ENCODE data around the gene FAM83C. TPM values are rescaled to one million over a fixed set of nuclear protein-coding genes. Genes with fewer than 3 reads are reported as not detected.
A peak's percentile ranks its signal among the peaks of the same experiment; 100 is the strongest.

The FAM83C gene
- polyA plus RNA-seq, 3 donors: not detected

DNA sequence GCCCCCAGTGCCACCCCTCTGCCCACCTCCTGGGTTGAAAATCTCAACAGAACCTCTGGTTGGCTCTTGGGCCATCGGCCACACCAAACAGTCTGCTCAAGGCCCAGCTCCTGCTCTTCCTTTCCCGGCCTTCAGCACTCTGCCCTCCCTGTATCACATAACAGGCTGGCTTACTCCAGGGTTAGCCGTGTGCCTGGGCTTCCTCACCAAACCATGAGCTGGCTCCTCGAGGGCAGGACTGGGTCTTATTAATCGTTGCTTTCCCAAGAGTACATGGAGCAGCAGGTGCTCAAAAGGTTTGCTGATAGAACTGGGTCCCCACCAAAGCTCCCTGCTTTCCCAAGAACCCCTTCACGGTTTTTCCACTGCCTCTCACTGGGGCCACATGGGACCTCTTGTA lies 12.7 kb upstream of the FAM83C start:
- no peaks in the 10 kb centered on the region for H4K20me1 ChIP-seq (ENCODE audit: insufficient read depth, low read length)
- H3K4me1 ChIP-seq (ENCODE audit: control insufficient read depth in 1 of 2, insufficient read depth in 2 of 2, low read length in 2 of 2): no peaks in the 10 kb centered on the region
- no peak overlapping the region for H3K9ac ChIP-seq (ENCODE audit: insufficient read depth, low read length, poor library complexity, severe bottlenecking)
- no peaks in the 10 kb centered on the region for H3K27me3 ChIP-seq (ENCODE audit: control insufficient read depth in 2 of 2, insufficient read depth in 2 of 2, low read length in 2 of 2)
- H3K9me3 Mint-ChIP-seq: no peaks in the 10 kb centered on the region
- H3K4me3 Mint-ChIP-seq: no peak overlapping the region
- H3K27ac ChIP-seq (ENCODE audit: low read depth in 1 of 2, low read length in 2 of 2): no peak overlapping the region
- H3K4me2 ChIP-seq (replicated peaks; ENCODE audit: extremely low read depth, low read length, poor library complexity, severe bottlenecking): no peak overlapping the region
- H3K36me3 ChIP-seq (replicated peaks in 1 of 2; ENCODE audit: control insufficient read depth in 1 of 2, insufficient read depth in 2 of 2, low read length in 2 of 2): peaks cover 2 to 45% of the 10 kb centered on the region in 2 donors
- DNase-seq: no peak
- no peak overlapping the region for H2AFZ ChIP-seq (ENCODE audit: insufficient read depth, low read depth, low read length, poor library complexity, severe bottlenecking)
- H3K9me3 ChIP-seq (replicated peaks in 1 of 2; ENCODE audit: control insufficient read depth in 1 of 2, insufficient read depth in 1 of 2, low read length in 2 of 2): no peaks in the 10 kb centered on the region
- intact Hi-C loops (cut with micrococcal nuclease): loop anchor here (5.0 to 10.0 kb wide), 2 partner anchors 140 to 142 kb away; no protein-coding TSS in a partner anchor
- TF ChIP-seq, protein P1, sequence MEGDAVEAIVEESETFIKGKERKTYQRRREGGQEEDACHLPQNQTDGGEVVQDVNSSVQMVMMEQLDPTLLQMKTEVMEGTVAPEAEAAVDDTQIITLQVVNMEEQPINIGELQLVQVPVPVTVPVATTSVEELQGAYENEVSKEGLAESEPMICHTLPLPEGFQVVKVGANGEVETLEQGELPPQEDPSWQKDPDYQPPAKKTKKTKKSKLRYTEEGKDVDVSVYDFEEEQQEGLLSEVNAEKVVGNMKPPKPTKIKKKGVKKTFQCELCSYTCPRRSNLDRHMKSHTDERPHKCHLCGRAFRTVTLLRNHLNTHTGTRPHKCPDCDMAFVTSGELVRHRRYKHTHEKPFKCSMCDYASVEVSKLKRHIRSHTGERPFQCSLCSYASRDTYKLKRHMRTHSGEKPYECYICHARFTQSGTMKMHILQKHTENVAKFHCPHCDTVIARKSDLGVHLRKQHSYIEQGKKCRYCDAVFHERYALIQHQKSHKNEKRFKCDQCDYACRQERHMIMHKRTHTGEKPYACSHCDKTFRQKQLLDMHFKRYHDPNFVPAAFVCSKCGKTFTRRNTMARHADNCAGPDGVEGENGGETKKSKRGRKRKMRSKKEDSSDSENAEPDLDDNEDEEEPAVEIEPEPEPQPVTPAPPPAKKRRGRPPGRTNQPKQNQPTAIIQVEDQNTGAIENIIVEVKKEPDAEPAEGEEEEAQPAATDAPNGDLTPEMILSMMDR (IDR thresholded peaks at IDR 0.05): no peak
- H3K4me1 Mint-ChIP-seq: peaks cover 8% of the 10 kb centered on the region
- peak overlapping the region in 3 of 7 donors; percentile 22 to 46 (median 32) for H3K27ac Mint-ChIP-seq
- peaks cover 0 to 2% (median 2%) of the 10 kb centered on the region in 3 donors for H3K27me3 Mint-ChIP-seq (ENCODE audit: low read depth in 3 of 3)
- H3K79me2 ChIP-seq (ENCODE audit: insufficient read depth, low read length): no peaks in the 10 kb centered on the region
- WGBS (ENCODE audit: insufficient coverage): over 99% methylated on average over 6 of the region's 6 CpGs
- peaks cover 31 to 40% of the 10 kb centered on the region in 2 donors for H3K36me3 Mint-ChIP-seq
- no peak overlapping the region for H3K4me3 ChIP-seq (replicated peaks in 1 of 3; ENCODE audit: low read depth in 2 of 3, low read length in 3 of 3)

DNA sequence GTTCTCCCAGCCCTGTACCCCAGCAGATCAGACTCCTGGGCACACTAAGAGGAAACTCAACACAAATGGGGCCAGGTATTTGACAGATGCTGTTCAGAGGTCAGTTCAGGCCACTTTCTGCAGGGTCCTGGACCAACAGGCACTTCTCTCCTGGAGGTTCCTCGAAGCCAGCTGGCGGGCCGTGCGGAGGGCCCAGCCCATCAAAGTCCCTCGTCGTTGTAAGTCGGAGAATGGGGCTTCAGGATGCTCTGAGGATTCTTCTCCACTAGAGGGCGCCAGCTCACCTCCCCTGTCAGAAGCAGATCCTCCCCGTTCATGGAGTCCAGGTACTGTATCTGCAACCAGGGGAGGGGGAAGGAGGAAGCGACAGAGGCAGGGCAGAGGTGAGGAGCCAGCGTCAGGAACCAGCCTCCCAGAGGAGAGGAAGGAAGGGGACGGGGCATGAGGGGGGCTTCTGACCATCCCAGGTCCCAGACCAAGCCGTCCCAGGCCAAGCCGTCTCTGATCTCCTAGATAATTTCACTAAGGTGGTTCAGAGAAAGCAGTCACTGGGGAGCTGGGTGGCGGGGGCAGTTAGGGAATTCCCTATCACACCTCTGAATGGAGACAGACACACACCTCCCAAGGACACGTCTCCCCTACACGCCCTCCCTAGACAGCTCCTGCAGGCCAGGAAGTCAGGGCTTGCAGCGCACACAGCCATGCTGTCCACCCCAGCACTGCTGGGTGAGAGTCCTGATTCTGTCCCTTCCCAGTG lies 11.7 kb upstream of the FAM83C start:
- peaks cover 29 to 34% of the 10 kb centered on the region in 2 donors for H3K36me3 Mint-ChIP-seq
- H3K4me1 Mint-ChIP-seq: peaks cover 13% of the 10 kb centered on the region
- peaks cover 2 to 45% of the 10 kb centered on the region in 2 donors for H3K36me3 ChIP-seq (replicated peaks in 1 of 2; ENCODE audit: control insufficient read depth in 1 of 2, insufficient read depth in 2 of 2, low read length in 2 of 2)
- H3K27ac ChIP-seq (ENCODE audit: low read depth in 1 of 2, low read length in 2 of 2): no peak overlapping the region
- no peaks in the 10 kb centered on the region for H3K27me3 ChIP-seq (ENCODE audit: control insufficient read depth in 2 of 2, insufficient read depth in 2 of 2, low read length in 2 of 2)
- H2AFZ ChIP-seq (ENCODE audit: insufficient read depth, low read depth, low read length, poor library complexity, severe bottlenecking): no peak overlapping the region
- no peaks in the 10 kb centered on the region for H4K20me1 ChIP-seq (ENCODE audit: insufficient read depth, low read length)
- H3K4me1 ChIP-seq (ENCODE audit: control insufficient read depth in 1 of 2, insufficient read depth in 2 of 2, low read length in 2 of 2): no peaks in the 10 kb centered on the region
- no peak overlapping the region for H3K9ac ChIP-seq (ENCODE audit: insufficient read depth, low read length, poor library complexity, severe bottlenecking)
- peaks cover 0 to under 1% (median 0%) of the 10 kb centered on the region in 7 donors for H3K9me3 Mint-ChIP-seq
- no peak overlapping the region for H3K4me3 Mint-ChIP-seq
- intact Hi-C loops (cut with micrococcal nuclease): loop anchor here (5.0 to 10.0 kb wide), 2 partner anchors 141 to 143 kb away; no protein-coding TSS in a partner anchor
- H3K4me2 ChIP-seq (replicated peaks; ENCODE audit: extremely low read depth, low read length, poor library complexity, severe bottlenecking): no peak overlapping the region
- peaks cover 0 to 2% (median 2%) of the 10 kb centered on the region in 3 donors for H3K27me3 Mint-ChIP-seq (ENCODE audit: low read depth in 3 of 3)
- peak overlapping the region in 1 of 7 donors; percentile 14 for H3K27ac Mint-ChIP-seq
- TF ChIP-seq, protein P1 (IDR thresholded peaks at IDR 0.05): peak; percentile 92
- peak; percentile 66 to 80 (median 73) for DNase-seq
- H3K4me3 ChIP-seq (replicated peaks in 1 of 3; ENCODE audit: low read depth in 2 of 3, low read length in 3 of 3): no peak overlapping the region
- 31% methylated on average over 7 of the region's 18 CpGs for WGBS (ENCODE audit: insufficient coverage)
- H3K9me3 ChIP-seq (replicated peaks in 1 of 2; ENCODE audit: control insufficient read depth in 1 of 2, insufficient read depth in 1 of 2, low read length in 2 of 2): no peaks in the 10 kb centered on the region
- no peaks in the 10 kb centered on the region for H3K79me2 ChIP-seq (ENCODE audit: insufficient read depth, low read length)
